HepG2 (cell line): ENCODE data around the gene MED10. TPM values are rescaled to one million over a fixed set of nuclear protein-coding genes. Genes with fewer than 3 reads are reported as not detected.

ENCODE experiments used
- BRD4 ChIP-seq: sonication (generic); formaldehyde crosslinking; IDR thresholded peaks from 2 replicates; pipeline ENCODE4 v1.4.0; 2020; ENCODE audit warnings: missing genetic modification reagents
- ESRRA ChIP-seq: sonication (generic); formaldehyde crosslinking; IDR thresholded peaks from 2 replicates; pipeline ENCODE4 v1.5.1; 2020; ENCODE audit warnings: mild to moderate bottlenecking, low read depth, missing genetic modification reagents
- FOXJ3 ChIP-seq: sonication (generic); formaldehyde crosslinking; IDR thresholded peaks from 2 replicates; pipeline ENCODE4 v1.4.0; 2020; ENCODE audit warnings: missing genetic modification reagents, mild to moderate bottlenecking, borderline replicate concordance
- GABPB1 ChIP-seq: IDR thresholded peaks from 2 replicates; pipeline ENCODE4 v1.6.1; 2016; ENCODE audit warnings: mild to moderate bottlenecking, missing genetic modification reagents, moderate library complexity, missing compliant biosample characterization
- POLR2G ChIP-seq: fragments of 200-400 bp; formaldehyde crosslinking; IDR thresholded peaks from 2 replicates; pipeline ENCODE4 v1.6.1; 2018; ENCODE audit warnings: mild to moderate bottlenecking, low read depth, low read length, moderate library complexity
- SP140L ChIP-seq: sonication (generic); formaldehyde crosslinking; IDR thresholded peaks from 2 replicates; pipeline ENCODE4 v1.4.0; 2020; ENCODE audit warnings: missing genetic modification reagents, borderline replicate concordance
- SP4 ChIP-seq: sonication (generic); formaldehyde crosslinking; IDR thresholded peaks from 2 replicates; pipeline ENCODE4 v1.8.1; 2023; ENCODE audit warnings: mild to moderate bottlenecking, missing genetic modification reagents
- SUZ12 ChIP-seq: fragments of 150-350 bp; IDR thresholded peaks from 2 replicates; pipeline ENCODE4 v1.6.1; 2014; ENCODE audit warnings: low read depth, low read length
- ZFY ChIP-seq: sonication (generic); formaldehyde crosslinking; IDR thresholded peaks from 2 replicates; pipeline ENCODE4 v1.4.0; 2020; ENCODE audit warnings: missing genetic modification reagents
- ZNF136 ChIP-seq: sonication (generic); formaldehyde crosslinking; IDR thresholded peaks from 2 replicates; pipeline ENCODE4 v1.8.1; 2022; ENCODE audit warnings: low read depth, mild to moderate bottlenecking, moderate library complexity, missing genetic modification reagents
- ZNF180 ChIP-seq: sonication (generic); formaldehyde crosslinking; IDR thresholded peaks from 2 replicates; pipeline ENCODE4 v1.4.0; 2020; ENCODE audit warnings: low read depth, missing genetic modification reagents, borderline replicate concordance
- polyA plus RNA-seq, 8 experiments: library from polyadenylated mRNA; depleted of rRNA in 3 of 8; stranded (reverse) in 7 of 8; unstranded in 1 of 8; fragments of >200 nt; fragmentation: Illumina TruSeq in 4 of 8; extraction: Trizol in 4 of 8; gene quantifications; 2 replicates each; pipeline versions ENCODE4 v1.2.1 to v1.2.3, GENCODE V29; 2011 to 2016; ENCODE audit warnings: low read depth in 4 of 8, missing spikeins in 1 of 8, mixed read lengths in 1 of 8; ENCODE audit not compliant: insufficient read depth in 1 of 8
- total RNA-seq, 5 experiments: library from RNA; depleted of rRNA; stranded (reverse); fragments of >200 nt; fragmentation: Illumina TruSeq; extraction: Trizol; gene quantifications; 2 replicates each; pipeline ENCODE4 v1.2.3, GENCODE V29; 2016; ENCODE audit warnings: low read depth in 1 of 5
- TF ChIP-seq, protein P1 (sequence below): sonication (generic); formaldehyde crosslinking; conservative IDR thresholded peaks from 2 replicates; pipeline ENCODE4 v1.4.0; 2020; ENCODE audit warnings: missing genetic modification reagents
- TF ChIP-seq, protein P2 (sequence below): sonication (generic); formaldehyde crosslinking; conservative IDR thresholded peaks from 2 replicates; pipeline ENCODE4 v1.4.0; 2020; ENCODE audit warnings: missing genetic modification reagents
- TF ChIP-seq, protein P3 (sequence below): sonication (generic); formaldehyde crosslinking; IDR thresholded peaks from 2 replicates; pipeline ENCODE4 v1.4.0; 2020; ENCODE audit warnings: missing genetic modification reagents, mild to moderate bottlenecking, borderline replicate concordance
- TF ChIP-seq, protein P4 (sequence below): sonication (generic); formaldehyde crosslinking; IDR thresholded peaks from 2 replicates; pipeline ENCODE4 v1.8.1; 2023; ENCODE audit warnings: mild to moderate bottlenecking, moderate library complexity, missing genetic modification reagents
- TF ChIP-seq, protein P5 (sequence below): sonication (generic); formaldehyde crosslinking; IDR thresholded peaks from 2 replicates; pipeline ENCODE4 v1.9.0; 2022; ENCODE audit warnings: low read depth, missing genetic modification reagents
- TF ChIP-seq, protein P6 (sequence below): sonication (generic); formaldehyde crosslinking; IDR thresholded peaks from 2 replicates; pipeline ENCODE4 v1.5.0; 2020; ENCODE audit warnings: missing genetic modification reagents
- TF ChIP-seq, protein P7 (sequence below): sonication (generic); formaldehyde crosslinking; IDR thresholded peaks from 2 replicates; pipeline ENCODE4 v1.9.0; 2021; ENCODE audit warnings: missing genetic modification reagents, borderline replicate concordance

The MED10 gene
- total and polyA plus RNA-seq, 2 of the 13 experiments (the other 11 are each of a cell fraction or from before 2014, with no cell fraction given), result 11.2 to 23.7 TPM

DNA sequence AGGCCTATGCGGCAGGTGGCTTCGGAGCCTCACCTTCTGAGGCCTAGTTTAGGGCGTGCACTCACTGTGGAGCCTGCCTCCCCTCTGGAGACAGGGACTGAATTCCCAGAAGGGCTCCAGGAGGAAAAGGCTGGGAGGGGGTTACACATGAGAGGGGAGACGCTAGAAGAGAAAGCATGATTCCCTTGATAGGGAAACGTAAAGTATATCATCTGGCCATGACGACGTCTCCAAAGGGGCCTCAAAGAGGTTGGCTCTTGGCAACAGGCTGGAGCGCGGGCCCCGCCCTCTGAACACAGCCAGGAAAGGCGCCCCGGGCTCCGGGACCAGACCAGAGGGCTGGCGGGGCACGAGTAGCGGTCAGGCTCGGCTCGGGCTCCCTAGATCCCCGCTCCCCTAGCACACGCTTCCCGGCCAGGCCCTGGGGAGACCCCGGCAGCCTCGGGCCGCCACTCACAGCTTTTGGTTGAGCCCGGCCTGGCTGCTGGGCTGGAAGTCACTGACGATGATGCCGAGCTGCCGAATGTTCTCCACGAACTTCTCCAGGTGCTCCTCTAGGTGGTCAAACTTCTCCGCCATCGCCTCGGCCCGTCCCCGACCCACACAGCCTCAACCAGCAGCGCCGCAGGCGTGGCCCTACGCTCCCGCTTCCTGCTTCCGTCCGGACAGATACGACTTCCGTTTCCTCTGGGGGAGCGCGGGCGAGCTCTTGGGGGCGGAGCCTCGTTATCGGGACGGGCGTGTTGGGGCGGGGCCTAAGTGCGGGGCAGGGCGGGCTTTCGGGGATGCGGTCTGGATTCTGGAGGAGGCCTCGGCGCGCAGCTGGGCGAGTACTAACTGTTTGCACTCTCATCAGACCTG lies at the start of gene MED10 (continued):
- TF ChIP-seq ESRRA (CRISPR knock-in tag) (no peak), POLR2G (peak; percentile 89), ZFY (CRISPR knock-in tag) (peak; percentile 90), SP140L (CRISPR knock-in tag) (no peak), ZNF180 (no peak), GABPB1 (peak; percentile 98), SP4 (CRISPR knock-in tag) (peak; percentile 51), SUZ12 (no peak), ZNF136 (CRISPR knock-in tag) (no peak), FOXJ3 (CRISPR knock-in tag) (no peak), BRD4 (CRISPR knock-in tag) (peak; percentile 26; the same call in 1 of the 2 replicates)
- TF ChIP-seq, protein P1, sequence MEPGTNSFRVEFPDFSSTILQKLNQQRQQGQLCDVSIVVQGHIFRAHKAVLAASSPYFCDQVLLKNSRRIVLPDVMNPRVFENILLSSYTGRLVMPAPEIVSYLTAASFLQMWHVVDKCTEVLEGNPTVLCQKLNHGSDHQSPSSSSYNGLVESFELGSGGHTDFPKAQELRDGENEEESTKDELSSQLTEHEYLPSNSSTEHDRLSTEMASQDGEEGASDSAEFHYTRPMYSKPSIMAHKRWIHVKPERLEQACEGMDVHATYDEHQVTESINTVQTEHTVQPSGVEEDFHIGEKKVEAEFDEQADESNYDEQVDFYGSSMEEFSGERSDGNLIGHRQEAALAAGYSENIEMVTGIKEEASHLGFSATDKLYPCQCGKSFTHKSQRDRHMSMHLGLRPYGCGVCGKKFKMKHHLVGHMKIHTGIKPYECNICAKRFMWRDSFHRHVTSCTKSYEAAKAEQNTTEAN (CRISPR knock-in tag), result no peak; the same call in 1 of the 2 replicates
- TF ChIP-seq, protein P2, sequence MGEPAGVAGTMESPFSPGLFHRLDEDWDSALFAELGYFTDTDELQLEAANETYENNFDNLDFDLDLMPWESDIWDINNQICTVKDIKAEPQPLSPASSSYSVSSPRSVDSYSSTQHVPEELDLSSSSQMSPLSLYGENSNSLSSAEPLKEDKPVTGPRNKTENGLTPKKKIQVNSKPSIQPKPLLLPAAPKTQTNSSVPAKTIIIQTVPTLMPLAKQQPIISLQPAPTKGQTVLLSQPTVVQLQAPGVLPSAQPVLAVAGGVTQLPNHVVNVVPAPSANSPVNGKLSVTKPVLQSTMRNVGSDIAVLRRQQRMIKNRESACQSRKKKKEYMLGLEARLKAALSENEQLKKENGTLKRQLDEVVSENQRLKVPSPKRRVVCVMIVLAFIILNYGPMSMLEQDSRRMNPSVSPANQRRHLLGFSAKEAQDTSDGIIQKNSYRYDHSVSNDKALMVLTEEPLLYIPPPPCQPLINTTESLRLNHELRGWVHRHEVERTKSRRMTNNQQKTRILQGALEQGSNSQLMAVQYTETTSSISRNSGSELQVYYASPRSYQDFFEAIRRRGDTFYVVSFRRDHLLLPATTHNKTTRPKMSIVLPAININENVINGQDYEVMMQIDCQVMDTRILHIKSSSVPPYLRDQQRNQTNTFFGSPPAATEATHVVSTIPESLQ (CRISPR knock-in tag), result no peak
- TF ChIP-seq, protein P3, sequence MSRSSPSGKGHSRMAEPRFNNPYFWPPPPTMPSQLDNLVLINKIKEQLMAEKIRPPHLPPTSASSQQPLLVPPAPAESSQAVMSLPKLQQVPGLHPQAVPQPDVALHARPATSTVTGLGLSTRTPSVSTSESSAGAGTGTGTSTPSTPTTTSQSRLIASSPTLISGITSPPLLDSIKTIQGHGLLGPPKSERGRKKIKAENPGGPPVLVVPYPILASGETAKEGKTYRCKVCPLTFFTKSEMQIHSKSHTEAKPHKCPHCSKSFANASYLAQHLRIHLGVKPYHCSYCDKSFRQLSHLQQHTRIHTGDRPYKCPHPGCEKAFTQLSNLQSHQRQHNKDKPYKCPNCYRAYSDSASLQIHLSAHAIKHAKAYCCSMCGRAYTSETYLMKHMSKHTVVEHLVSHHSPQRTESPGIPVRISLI, result no peak
- TF ChIP-seq, protein P4, sequence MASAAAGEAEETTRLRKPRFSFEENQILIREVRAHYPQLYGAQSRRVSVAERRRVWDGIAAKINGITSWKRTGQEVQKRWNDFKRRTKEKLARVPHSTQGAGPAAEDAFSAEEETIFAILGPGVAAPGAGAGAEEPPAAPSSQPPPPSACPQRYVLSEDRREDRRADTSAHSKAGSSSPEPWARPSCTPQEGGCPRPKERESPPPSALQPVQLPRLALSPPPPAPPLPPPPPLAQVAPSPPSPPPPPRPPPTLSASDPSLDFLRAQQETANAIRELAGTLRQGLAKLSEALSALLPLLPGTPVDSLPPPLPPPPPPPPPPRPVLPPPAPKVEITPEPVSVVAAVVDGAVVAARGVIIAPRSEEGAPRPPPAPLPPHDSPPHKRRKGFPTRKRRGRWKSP (CRISPR knock-in tag), result no peak
- TF ChIP-seq, protein P5, sequence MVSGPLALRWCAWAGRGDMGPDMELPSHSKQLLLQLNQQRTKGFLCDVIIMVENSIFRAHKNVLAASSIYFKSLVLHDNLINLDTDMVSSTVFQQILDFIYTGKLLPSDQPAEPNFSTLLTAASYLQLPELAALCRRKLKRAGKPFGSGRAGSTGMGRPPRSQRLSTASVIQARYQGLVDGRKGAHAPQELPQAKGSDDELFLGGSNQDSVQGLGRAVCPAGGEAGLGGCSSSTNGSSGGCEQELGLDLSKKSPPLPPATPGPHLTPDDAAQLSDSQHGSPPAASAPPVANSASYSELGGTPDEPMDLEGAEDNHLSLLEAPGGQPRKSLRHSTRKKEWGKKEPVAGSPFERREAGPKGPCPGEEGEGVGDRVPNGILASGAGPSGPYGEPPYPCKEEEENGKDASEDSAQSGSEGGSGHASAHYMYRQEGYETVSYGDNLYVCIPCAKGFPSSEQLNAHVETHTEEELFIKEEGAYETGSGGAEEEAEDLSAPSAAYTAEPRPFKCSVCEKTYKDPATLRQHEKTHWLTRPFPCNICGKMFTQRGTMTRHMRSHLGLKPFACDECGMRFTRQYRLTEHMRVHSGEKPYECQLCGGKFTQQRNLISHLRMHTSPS, result no peak; the same call in 1 of the 2 replicates
- TF ChIP-seq, protein P6, sequence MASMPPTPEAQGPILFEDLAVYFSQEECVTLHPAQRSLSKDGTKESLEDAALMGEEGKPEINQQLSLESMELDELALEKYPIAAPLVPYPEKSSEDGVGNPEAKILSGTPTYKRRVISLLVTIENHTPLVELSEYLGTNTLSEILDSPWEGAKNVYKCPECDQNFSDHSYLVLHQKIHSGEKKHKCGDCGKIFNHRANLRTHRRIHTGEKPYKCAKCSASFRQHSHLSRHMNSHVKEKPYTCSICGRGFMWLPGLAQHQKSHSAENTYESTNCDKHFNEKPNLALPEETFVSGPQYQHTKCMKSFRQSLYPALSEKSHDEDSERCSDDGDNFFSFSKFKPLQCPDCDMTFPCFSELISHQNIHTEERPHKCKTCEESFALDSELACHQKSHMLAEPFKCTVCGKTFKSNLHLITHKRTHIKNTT, result no peak
- TF ChIP-seq, protein P7, sequence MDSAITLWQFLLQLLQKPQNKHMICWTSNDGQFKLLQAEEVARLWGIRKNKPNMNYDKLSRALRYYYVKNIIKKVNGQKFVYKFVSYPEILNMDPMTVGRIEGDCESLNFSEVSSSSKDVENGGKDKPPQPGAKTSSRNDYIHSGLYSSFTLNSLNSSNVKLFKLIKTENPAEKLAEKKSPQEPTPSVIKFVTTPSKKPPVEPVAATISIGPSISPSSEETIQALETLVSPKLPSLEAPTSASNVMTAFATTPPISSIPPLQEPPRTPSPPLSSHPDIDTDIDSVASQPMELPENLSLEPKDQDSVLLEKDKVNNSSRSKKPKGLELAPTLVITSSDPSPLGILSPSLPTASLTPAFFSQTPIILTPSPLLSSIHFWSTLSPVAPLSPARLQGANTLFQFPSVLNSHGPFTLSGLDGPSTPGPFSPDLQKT (CRISPR knock-in tag), result no peak
